ENCODE results near the gene SLC9A9. TPM values are rescaled to one million over a fixed set of nuclear protein-coding genes. Genes with fewer than 3 reads are reported as not detected.

SLC9A9 gene
- total RNA-seq, 1 experiment from 2014 or later, result 2.2 TPM

DNA sequence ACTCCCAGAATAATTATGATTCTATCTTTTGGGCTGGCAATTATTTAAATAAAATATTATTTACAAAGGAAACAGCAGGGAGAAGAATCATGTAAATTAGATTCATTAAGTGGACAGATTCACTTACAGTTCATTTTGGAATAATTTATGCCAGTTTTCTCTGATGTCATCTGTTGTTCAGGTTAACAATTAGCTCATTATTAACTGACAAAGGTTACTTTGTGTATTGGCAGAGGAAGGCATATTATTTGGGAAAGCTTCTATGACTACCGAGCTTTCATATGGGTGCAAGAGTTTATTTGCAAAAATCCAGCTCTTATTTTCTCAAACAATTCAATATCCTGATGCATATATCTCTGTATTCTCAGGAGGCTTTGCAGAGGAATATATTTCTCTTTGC lies 504.3 kb downstream of the SLC9A9 start:
- intact Hi-C loops (cut with micrococcal nuclease), result no loop called here
- H3K4me3 Mint-ChIP-seq (ENCODE audit: unreplicated experiment), result no peak overlapping the region
- no peak overlapping the region for H3K27ac Mint-ChIP-seq (ENCODE audit: low read depth, unreplicated experiment)
- CTCF ChIA-PET, result interaction anchor here (1.2 kb wide), 1 partner anchor 67 kb away, joined by 3 read pairs; no protein-coding TSS in a partner anchor
- no peaks in the 10 kb centered on the region for H3K27me3 Mint-ChIP-seq (ENCODE audit: insufficient read depth, unreplicated experiment)
- no peaks in the 10 kb centered on the region for H3K9me3 Mint-ChIP-seq (ENCODE audit: unreplicated experiment)
- H3K36me3 Mint-ChIP-seq (ENCODE audit: insufficient read depth, unreplicated experiment), result no peaks in the 10 kb centered on the region
- no peak for DNase-seq (ENCODE audit: unreplicated experiment)
- TF ChIP-seq, protein P1, sequence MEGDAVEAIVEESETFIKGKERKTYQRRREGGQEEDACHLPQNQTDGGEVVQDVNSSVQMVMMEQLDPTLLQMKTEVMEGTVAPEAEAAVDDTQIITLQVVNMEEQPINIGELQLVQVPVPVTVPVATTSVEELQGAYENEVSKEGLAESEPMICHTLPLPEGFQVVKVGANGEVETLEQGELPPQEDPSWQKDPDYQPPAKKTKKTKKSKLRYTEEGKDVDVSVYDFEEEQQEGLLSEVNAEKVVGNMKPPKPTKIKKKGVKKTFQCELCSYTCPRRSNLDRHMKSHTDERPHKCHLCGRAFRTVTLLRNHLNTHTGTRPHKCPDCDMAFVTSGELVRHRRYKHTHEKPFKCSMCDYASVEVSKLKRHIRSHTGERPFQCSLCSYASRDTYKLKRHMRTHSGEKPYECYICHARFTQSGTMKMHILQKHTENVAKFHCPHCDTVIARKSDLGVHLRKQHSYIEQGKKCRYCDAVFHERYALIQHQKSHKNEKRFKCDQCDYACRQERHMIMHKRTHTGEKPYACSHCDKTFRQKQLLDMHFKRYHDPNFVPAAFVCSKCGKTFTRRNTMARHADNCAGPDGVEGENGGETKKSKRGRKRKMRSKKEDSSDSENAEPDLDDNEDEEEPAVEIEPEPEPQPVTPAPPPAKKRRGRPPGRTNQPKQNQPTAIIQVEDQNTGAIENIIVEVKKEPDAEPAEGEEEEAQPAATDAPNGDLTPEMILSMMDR (IDR thresholded peaks at IDR 0.05; ENCODE audit: unreplicated experiment), result no peak
- POLR2A ChIA-PET, result no interaction called here
- no TSS peak for BruUV-seq (replicated peaks)
- H3K4me1 Mint-ChIP-seq (ENCODE audit: insufficient read depth, unreplicated experiment), result no peaks in the 10 kb centered on the region

DNA sequence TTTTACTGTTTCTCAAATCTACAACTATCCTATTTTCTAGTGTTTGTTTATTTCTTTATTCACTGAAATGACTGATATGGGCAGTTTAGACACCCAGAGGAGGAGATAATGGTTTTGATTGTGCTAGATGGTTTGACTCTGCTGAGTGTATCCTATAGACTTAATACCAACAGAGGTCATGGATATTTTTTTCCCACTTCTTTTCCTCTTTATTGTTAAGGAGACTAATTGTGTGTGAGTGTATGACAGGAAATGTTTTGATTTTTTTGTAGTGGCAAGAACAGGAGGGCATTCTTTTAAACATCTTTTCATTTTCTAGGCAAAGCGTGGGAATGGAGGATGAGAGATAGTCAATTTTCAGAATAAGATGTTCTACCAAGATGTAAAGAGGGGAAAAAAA lies 505.2 kb downstream of the SLC9A9 start:
- H3K9me3 Mint-ChIP-seq (ENCODE audit: unreplicated experiment), result no peaks in the 10 kb centered on the region
- DNase-seq (ENCODE audit: unreplicated experiment), result no peak
- POLR2A ChIA-PET, result no interaction called here
- no peaks in the 10 kb centered on the region for H3K27me3 Mint-ChIP-seq (ENCODE audit: insufficient read depth, unreplicated experiment)
- no peaks in the 10 kb centered on the region for H3K36me3 Mint-ChIP-seq (ENCODE audit: insufficient read depth, unreplicated experiment)
- CTCF ChIA-PET, result interaction anchor here (0.9 to 1.2 kb wide), 2 partner anchors 41 to 66 kb away, joined by 3 read pairs; no protein-coding TSS in a partner anchor
- no TSS peak for BruUV-seq (replicated peaks)
- H3K27ac Mint-ChIP-seq (ENCODE audit: low read depth, unreplicated experiment), result no peak overlapping the region
- no peaks in the 10 kb centered on the region for H3K4me1 Mint-ChIP-seq (ENCODE audit: insufficient read depth, unreplicated experiment)
- no peak overlapping the region for H3K4me3 Mint-ChIP-seq (ENCODE audit: unreplicated experiment)
- intact Hi-C loops (cut with micrococcal nuclease), result no loop called here
- TF ChIP-seq, protein P1 (IDR thresholded peaks at IDR 0.05; ENCODE audit: unreplicated experiment), result no peak

DNA sequence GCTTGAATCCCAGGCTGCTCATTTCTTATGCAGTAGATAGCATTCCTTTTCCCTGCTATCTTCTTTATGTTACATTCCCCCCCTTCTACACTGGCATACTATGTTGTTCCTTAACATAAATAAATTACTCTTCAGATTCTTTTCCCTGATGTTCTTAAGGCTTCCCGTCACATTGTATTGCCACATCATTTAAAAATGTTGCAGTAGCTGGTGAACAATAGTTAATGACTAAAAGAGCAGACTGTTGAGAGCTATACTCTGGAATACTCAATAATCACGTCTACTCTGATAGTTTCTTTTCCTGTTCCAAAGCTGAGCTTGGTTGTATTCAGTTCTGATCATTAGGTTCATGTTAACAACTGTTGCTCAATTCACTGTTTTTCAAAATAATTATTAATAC lies 508.8 kb downstream of the SLC9A9 start:
- BruUV-seq (replicated peaks), result no TSS peak
- CTCF ChIA-PET, result interaction anchor here (0.6 to 1.2 kb wide), 2 partner anchors 12 to 258 kb away, joined by 3 to 4 read pairs; no protein-coding TSS in a partner anchor

DNA sequence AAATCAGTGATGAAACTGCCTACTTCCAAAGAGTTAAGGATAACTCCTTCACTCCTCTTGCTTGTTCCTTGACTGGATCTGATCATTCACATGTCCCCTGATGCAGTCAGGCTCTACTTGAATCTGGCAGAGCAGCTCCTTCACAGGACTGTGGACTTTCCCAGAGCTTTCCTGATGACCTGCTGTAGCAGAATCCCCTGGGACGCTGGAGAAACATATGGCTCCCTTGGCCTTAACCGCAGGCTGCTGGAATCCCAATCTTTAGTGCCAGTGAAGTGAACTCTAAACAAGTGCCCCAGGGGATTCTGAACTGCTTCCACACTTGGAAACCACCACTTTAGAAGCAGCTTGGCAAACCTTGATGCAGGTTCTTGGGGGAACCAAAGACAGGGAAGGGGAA lies 510.9 kb downstream of the SLC9A9 start:
- Mint-ChIP-seq H3K4me1 (ENCODE audit: insufficient read depth, unreplicated experiment) (no peaks in the 10 kb centered on the region), H3K9me3 (ENCODE audit: unreplicated experiment) (no peaks in the 10 kb centered on the region), H3K4me3 (ENCODE audit: unreplicated experiment) (no peak overlapping the region), H3K36me3 (ENCODE audit: insufficient read depth, unreplicated experiment) (no peaks in the 10 kb centered on the region), H3K27me3 (ENCODE audit: insufficient read depth, unreplicated experiment) (no peaks in the 10 kb centered on the region), H3K27ac (ENCODE audit: low read depth, unreplicated experiment) (no peak overlapping the region)
- intact Hi-C loops (cut with micrococcal nuclease), result no loop called here
- POLR2A ChIA-PET, result interaction anchor here (1.5 kb wide), 1 partner anchor 23 kb away, joined by 3 read pairs; no protein-coding TSS in a partner anchor
- BruUV-seq (replicated peaks), result no TSS peak
- TF ChIP-seq, protein P1 (IDR thresholded peaks at IDR 0.05; ENCODE audit: unreplicated experiment), result no peak
- CTCF ChIA-PET, result interaction anchor here (0.6 kb wide), 1 partner anchor 350 kb away, joined by 3 read pairs; no protein-coding TSS in a partner anchor
- no peak for DNase-seq (ENCODE audit: unreplicated experiment)

More for the DNA sequence above, 508.8 kb downstream of the SLC9A9 start:
- TF ChIP-seq, protein P1 (IDR thresholded peaks at IDR 0.05; ENCODE audit: unreplicated experiment), result no peak
- H3K9me3 Mint-ChIP-seq (ENCODE audit: unreplicated experiment), result no peaks in the 10 kb centered on the region
- H3K4me3 Mint-ChIP-seq (ENCODE audit: unreplicated experiment), result no peak overlapping the region
- POLR2A ChIA-PET, result interaction anchor here (1.0 kb wide), 1 partner anchor 316 kb away, joined by 3 read pairs; no protein-coding TSS in a partner anchor
- H3K36me3 Mint-ChIP-seq (ENCODE audit: insufficient read depth, unreplicated experiment), result no peaks in the 10 kb centered on the region
- H3K4me1 Mint-ChIP-seq (ENCODE audit: insufficient read depth, unreplicated experiment), result no peaks in the 10 kb centered on the region
- H3K27me3 Mint-ChIP-seq (ENCODE audit: insufficient read depth, unreplicated experiment), result no peaks in the 10 kb centered on the region
- H3K27ac Mint-ChIP-seq (ENCODE audit: low read depth, unreplicated experiment), result no peak overlapping the region
- intact Hi-C loops (cut with micrococcal nuclease), result no loop called here
- no peak for DNase-seq (ENCODE audit: unreplicated experiment)

Measured in MCF 10A (cell line).